Neural progenitor cell (in vitro differentiated cells): ENCODE data around the gene ESPNL. TPM values are rescaled to one million over a fixed set of nuclear protein-coding genes. Genes with fewer than 3 reads are reported as not detected.

Source experiments
- DNase-seq: peaks from one replicate; pipeline ENCODE4 v3.0.0-alpha.2; 2016; ENCODE audit warnings: low spot score
- H2AFZ ChIP-seq: fragments of 200-600 bp; sonication (generic); replicated peaks from 2 replicates; pipeline ENCODE4 v1.6.1; 2016; ENCODE audit warnings: antibody characterized with exemption
- H3F3A ChIP-seq: fragments of 200-600 bp; sonication (generic); 2 replicates; pipeline ENCODE4 v1.6.1; 2016; ENCODE audit warnings: antibody characterized with exemption, low read depth
- H3K27ac ChIP-seq: fragments of 200-600 bp; sonication (generic); 2 replicates; pipeline ENCODE4 v1.5.1; 2016; ENCODE audit warnings: mild to moderate bottlenecking
- H3K27me3 ChIP-seq: fragments of 200-600 bp; sonication (generic); 2 replicates; pipeline ENCODE4 v1.6.1; 2016; ENCODE audit warnings: mild to moderate bottlenecking, moderate library complexity
- H3K36me3 ChIP-seq: fragments of 200-600 bp; sonication (generic); 2 replicates; pipeline ENCODE4 v1.5.1; 2016
- H3K4me1 ChIP-seq: fragments of 200-600 bp; sonication (generic); 2 replicates; pipeline ENCODE4 v1.6.1; 2016; ENCODE audit warnings: mixed run types
- H3K4me2 ChIP-seq: fragments of 200-600 bp; sonication (generic); 2 replicates; pipeline ENCODE4 v1.6.1; 2016
- H3K4me3 ChIP-seq: fragments of 200-600 bp; sonication (generic); 2 replicates; pipeline ENCODE4 v1.5.1; 2016
- H3K79me2 ChIP-seq: fragments of 200-600 bp; sonication (generic); 2 replicates; pipeline ENCODE4 v1.6.1; 2016; ENCODE audit warnings: low read depth
- H3K9ac ChIP-seq: fragments of 200-600 bp; sonication (generic); 2 replicates; pipeline ENCODE4 v1.6.1; 2016
- H3K9me3 ChIP-seq: fragments of 200-600 bp; sonication (generic); 2 replicates; pipeline ENCODE4 v1.5.1; 2016; ENCODE audit warnings: low read depth
- H4K20me1 ChIP-seq: fragments of 200-600 bp; sonication (generic); 2 replicates; pipeline ENCODE4 v1.6.1; 2016; ENCODE audit warnings: low read depth
- H3K27ac Mint-ChIP-seq: 3 replicates; pipeline ENCODE4 v1.8.0; 2021; ENCODE audit warnings: mixed read lengths
- H3K27me3 Mint-ChIP-seq: 2 replicates; pipeline ENCODE4 v1.8.0; 2022; ENCODE audit warnings: low read depth, mild to moderate bottlenecking, inconsistent platforms, moderate library complexity, mixed read lengths; ENCODE audit not compliant: insufficient read depth
- H3K36me3 Mint-ChIP-seq: 3 replicates; pipeline ENCODE4 v1.8.0; 2021; ENCODE audit warnings: mixed read lengths
- H3K4me1 Mint-ChIP-seq: 3 replicates; pipeline ENCODE4 v1.8.0; 2021; ENCODE audit warnings: mixed read lengths
- H3K4me3 Mint-ChIP-seq: 3 replicates; pipeline ENCODE4 v1.8.0; 2021; ENCODE audit warnings: mild to moderate bottlenecking, moderate library complexity, mixed read lengths
- H3K9me3 Mint-ChIP-seq: 3 replicates; pipeline ENCODE4 v1.8.0; 2020; ENCODE audit warnings: mixed read lengths
- EZH2 ChIP-seq: fragments of 200-600 bp; sonication (generic); IDR thresholded peaks from 2 replicates; pipeline ENCODE4 v1.6.1; 2017; ENCODE audit warnings: antibody characterized with exemption, mild to moderate bottlenecking, moderate library complexity
- EZH2phosphoT487 ChIP-seq: fragments of 200-600 bp; sonication (generic); IDR thresholded peaks from 2 replicates; pipeline ENCODE4 v1.6.1; 2017; ENCODE audit warnings: antibody characterized with exemption
- total RNA-seq: library from RNA; depleted of rRNA; stranded (reverse); fragments of >200 nt; gene quantifications from 2 replicates; pipeline ENCODE4 v1.2.3, GENCODE V29; 2015; ENCODE audit warnings: low replicate concordance
- TF ChIP-seq, protein P1 (sequence below): fragments of 200-600 bp; sonication (generic); IDR thresholded peaks from 2 replicates; pipeline ENCODE4 v1.5.1; 2017; ENCODE audit warnings: antibody characterized with exemption, mild to moderate bottlenecking

The ESPNL gene
- total RNA-seq, 1 donor from 2014 or later = 0.58 TPM

DNA sequence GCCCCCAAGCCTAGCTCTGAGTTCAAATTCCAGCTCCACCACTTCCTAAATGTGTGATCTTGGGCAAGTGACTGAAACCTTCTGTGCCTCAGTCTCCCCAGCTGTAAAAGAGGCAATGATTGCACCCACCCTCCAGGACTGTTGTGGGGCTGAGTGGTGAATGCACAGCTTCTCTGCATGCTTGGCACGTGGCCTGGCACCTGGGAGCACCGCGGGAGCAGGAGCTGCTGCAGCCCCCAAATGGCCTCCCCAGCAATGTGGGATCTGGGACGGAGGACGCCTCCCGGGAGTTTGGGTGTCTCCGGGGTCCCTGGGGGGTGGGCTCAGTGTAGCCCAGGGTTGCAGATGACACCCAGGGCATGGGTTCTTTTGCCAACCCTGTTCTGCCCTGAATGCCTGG, 39.9 kb downstream of the ESPNL start:
- H3K36me3 Mint-ChIP-seq = no peaks in the 10 kb centered on the region
- no peaks in the 10 kb centered on the region for H3K4me1 Mint-ChIP-seq
- Histone ChIP-seq H2AFZ (no peak overlapping the region), H3K9ac (no peak overlapping the region), H3K27me3 (no peaks in the 10 kb centered on the region), H4K20me1 (no peaks in the 10 kb centered on the region), H3K4me3 (no peak overlapping the region), H3K36me3 (no peaks in the 10 kb centered on the region), H3K9me3 (no peaks in the 10 kb centered on the region), H3K79me2 (no peaks in the 10 kb centered on the region), H3F3A (no peaks in the 10 kb centered on the region), H3K4me1 (peaks cover 8% of the 10 kb centered on the region), H3K4me2 (no peak overlapping the region), H3K27ac (no peak overlapping the region)
- no peak for DNase-seq
- no peak overlapping the region for H3K27ac Mint-ChIP-seq
- TF ChIP-seq, protein P1, sequence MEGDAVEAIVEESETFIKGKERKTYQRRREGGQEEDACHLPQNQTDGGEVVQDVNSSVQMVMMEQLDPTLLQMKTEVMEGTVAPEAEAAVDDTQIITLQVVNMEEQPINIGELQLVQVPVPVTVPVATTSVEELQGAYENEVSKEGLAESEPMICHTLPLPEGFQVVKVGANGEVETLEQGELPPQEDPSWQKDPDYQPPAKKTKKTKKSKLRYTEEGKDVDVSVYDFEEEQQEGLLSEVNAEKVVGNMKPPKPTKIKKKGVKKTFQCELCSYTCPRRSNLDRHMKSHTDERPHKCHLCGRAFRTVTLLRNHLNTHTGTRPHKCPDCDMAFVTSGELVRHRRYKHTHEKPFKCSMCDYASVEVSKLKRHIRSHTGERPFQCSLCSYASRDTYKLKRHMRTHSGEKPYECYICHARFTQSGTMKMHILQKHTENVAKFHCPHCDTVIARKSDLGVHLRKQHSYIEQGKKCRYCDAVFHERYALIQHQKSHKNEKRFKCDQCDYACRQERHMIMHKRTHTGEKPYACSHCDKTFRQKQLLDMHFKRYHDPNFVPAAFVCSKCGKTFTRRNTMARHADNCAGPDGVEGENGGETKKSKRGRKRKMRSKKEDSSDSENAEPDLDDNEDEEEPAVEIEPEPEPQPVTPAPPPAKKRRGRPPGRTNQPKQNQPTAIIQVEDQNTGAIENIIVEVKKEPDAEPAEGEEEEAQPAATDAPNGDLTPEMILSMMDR = no peak
- TF ChIP-seq EZH2 = no peak
- TF ChIP-seq EZH2phosphoT487 = no peak
- no peak overlapping the region for H3K4me3 Mint-ChIP-seq
- H3K9me3 Mint-ChIP-seq = no peaks in the 10 kb centered on the region
- H3K27me3 Mint-ChIP-seq = peaks cover 6% of the 10 kb centered on the region

DNA sequence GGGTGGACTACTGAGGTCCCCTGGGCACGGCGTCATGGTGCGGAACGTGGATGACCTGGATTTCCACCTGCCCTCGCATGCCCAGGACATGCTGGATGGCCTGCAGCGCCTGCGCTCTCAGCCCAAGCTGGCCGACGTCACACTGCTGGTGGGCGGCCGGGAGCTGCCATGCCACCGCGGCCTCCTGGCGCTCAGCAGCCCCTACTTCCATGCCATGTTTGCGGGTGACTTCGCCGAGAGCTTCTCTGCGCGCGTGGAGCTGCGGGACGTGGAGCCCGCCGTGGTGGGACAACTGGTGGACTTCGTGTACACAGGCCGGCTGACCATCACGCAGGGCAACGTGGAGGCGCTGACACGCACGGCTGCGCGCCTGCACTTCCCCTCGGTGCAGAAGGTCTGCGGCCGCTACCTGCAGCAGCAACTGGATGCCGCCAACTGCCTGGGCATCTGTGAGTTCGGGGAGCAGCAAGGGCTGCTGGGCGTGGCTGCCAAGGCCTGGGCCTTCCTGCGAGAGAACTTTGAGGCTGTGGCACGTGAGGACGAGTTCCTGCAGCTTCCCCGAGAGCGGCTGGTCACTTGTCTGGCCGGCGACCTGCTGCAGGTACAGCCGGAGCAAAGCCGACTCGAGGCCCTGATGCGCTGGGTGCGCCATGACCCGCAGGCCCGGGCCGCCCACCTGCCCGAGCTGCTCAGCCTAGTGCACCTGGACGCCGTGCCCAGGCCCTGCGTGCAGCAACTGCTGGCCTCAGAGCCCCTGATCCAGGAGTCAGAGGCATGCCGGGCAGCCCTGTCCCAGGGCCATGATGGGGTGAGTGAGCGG, 40.8 kb downstream of the ESPNL start:
- Histone ChIP-seq H3K4me3 (no peak overlapping the region), H3K27me3 (no peaks in the 10 kb centered on the region), H3K4me2 (no peak overlapping the region), H3K4me1 (peaks cover 8% of the 10 kb centered on the region), H4K20me1 (no peaks in the 10 kb centered on the region), H3K79me2 (no peaks in the 10 kb centered on the region), H3K27ac (no peak overlapping the region), H3F3A (no peaks in the 10 kb centered on the region), H3K36me3 (no peaks in the 10 kb centered on the region), H3K9me3 (no peaks in the 10 kb centered on the region), H2AFZ (no peak overlapping the region), H3K9ac (no peak overlapping the region)
- Mint-ChIP-seq H3K27ac (no peak overlapping the region), H3K4me1 (no peaks in the 10 kb centered on the region), H3K27me3 (peaks cover 6% of the 10 kb centered on the region), H3K4me3 (no peak overlapping the region), H3K36me3 (no peaks in the 10 kb centered on the region), H3K9me3 (no peaks in the 10 kb centered on the region)
- no peak for DNase-seq
- TF ChIP-seq, protein P1 = no peak
- no peak for TF ChIP-seq EZH2phosphoT487
- no peak for TF ChIP-seq EZH2

DNA sequence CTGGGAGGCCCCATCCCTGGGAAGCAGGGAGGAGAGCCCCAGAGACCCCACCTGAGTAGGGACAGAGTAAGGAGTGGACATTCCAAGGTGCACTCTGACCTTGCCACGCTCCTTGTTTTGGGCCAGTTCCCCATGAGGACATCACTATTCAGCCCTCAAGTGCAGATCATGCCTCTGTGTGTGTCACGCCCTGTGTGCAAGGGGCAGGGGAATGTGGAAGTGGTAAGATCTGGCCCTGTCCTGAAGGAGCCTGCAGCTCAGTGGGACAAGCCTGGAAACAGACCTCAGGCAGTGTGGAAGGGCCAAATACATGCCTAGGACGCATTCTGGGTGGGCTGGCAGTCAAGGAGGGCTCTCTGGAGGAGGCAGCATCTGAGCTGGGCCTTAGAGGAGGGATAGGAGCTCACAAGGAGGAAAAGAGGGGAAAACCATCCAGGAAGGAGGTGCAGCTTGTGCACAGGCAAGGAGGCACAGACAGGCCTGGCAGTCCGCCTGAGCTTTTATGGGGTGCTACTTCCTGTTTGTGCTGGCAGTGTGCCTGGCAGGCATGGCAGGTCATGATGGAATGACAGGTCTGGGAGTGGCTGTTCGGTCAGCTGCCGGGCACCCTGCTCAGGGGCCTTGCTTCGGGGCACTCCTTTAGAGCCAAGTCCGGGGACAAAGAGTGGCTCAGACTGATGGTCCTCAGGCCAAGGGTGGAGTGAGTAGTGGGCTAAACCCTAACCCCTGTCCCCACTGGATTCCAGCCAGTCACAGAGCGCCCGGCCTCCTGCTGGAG, 41.6 kb downstream of the ESPNL start:
- Mint-ChIP-seq H3K4me1 (no peaks in the 10 kb centered on the region), H3K36me3 (no peaks in the 10 kb centered on the region), H3K9me3 (no peaks in the 10 kb centered on the region), H3K27me3 (peaks cover 6% of the 10 kb centered on the region), H3K27ac (peak overlapping the region; percentile 88), H3K4me3 (no peak overlapping the region)
- Histone ChIP-seq H3K9me3 (no peaks in the 10 kb centered on the region), H3K27me3 (no peaks in the 10 kb centered on the region), H3K4me2 (no peak overlapping the region), H3F3A (no peaks in the 10 kb centered on the region), H3K4me3 (no peak overlapping the region), H3K79me2 (no peaks in the 10 kb centered on the region), H2AFZ (no peak overlapping the region), H3K4me1 (peaks cover 8% of the 10 kb centered on the region), H3K9ac (no peak overlapping the region), H3K36me3 (no peaks in the 10 kb centered on the region), H3K27ac (no peak overlapping the region), H4K20me1 (no peaks in the 10 kb centered on the region)
- DNase-seq = no peak
- TF ChIP-seq EZH2 (no peak), EZH2phosphoT487 (no peak)
- TF ChIP-seq, protein P1 = no peak
